ENCODE measurements around the gene CHDH.

Gene CHDH

GRCh38 chr3:53823956-53824657, 22.1 kb downstream of the CHDH start:
- H3K4me3 ChIP-seq (ENCODE audit: low read depth, low read length), result no peak overlapping the region
- no peak for TF ChIP-seq CTCF (conservative IDR thresholded peaks at IDR 0.05; ENCODE audit: low read depth, low read length)
- DNase-seq (ENCODE audit: low read depth), result no peak

GRCh38 chr3:53823026-53823955, 22.9 kb downstream of the CHDH start:
- no peak for DNase-seq (ENCODE audit: low read depth)
- TF ChIP-seq CTCF (conservative IDR thresholded peaks at IDR 0.05; ENCODE audit: low read depth, low read length), result no peak
- no peak overlapping the region for H3K4me3 ChIP-seq (ENCODE audit: low read depth, low read length)

GRCh38 chr3:53822331-53822741, 23.9 kb downstream of the CHDH start:
- DNase-seq (ENCODE audit: low read depth), result no peak
- TF ChIP-seq CTCF (conservative IDR thresholded peaks at IDR 0.05; ENCODE audit: low read depth, low read length), result no peak
- H3K4me3 ChIP-seq (ENCODE audit: low read depth, low read length), result no peak overlapping the region

GRCh38 chr3:53821631-53822121, 24.5 kb downstream of the CHDH start:
- no peak overlapping the region for H3K4me3 ChIP-seq (ENCODE audit: low read depth, low read length)
- TF ChIP-seq CTCF (conservative IDR thresholded peaks at IDR 0.05; ENCODE audit: low read depth, low read length), result no peak
- no peak for DNase-seq (ENCODE audit: low read depth)

GRCh38 chr3:53820756-53821580, 25.3 kb downstream of the CHDH start:
- DNase-seq (ENCODE audit: low read depth), result no peak
- no peak for TF ChIP-seq CTCF (conservative IDR thresholded peaks at IDR 0.05; ENCODE audit: low read depth, low read length)
- no peak overlapping the region for H3K4me3 ChIP-seq (ENCODE audit: low read depth, low read length)

GRCh38 chr3:53820084-53820483, 26.1 kb downstream of the CHDH start:
- no peak overlapping the region for H3K4me3 ChIP-seq (ENCODE audit: low read depth, low read length)
- no peak for DNase-seq (ENCODE audit: low read depth)
- TF ChIP-seq CTCF (conservative IDR thresholded peaks at IDR 0.05; ENCODE audit: low read depth, low read length), result no peak

Measured in choroid plexus epithelial cell (primary cell).